ENCODE measurements around the gene OR4C45. TPM values are rescaled to one million over a fixed set of nuclear protein-coding genes. Genes with fewer than 3 reads are reported as not detected.

The OR4C45 gene
- total RNA-seq (2022; extraction: Qiagen RNA extraction; ENCODE audit: low read depth), result not detected in 5 replicates

DNA sequence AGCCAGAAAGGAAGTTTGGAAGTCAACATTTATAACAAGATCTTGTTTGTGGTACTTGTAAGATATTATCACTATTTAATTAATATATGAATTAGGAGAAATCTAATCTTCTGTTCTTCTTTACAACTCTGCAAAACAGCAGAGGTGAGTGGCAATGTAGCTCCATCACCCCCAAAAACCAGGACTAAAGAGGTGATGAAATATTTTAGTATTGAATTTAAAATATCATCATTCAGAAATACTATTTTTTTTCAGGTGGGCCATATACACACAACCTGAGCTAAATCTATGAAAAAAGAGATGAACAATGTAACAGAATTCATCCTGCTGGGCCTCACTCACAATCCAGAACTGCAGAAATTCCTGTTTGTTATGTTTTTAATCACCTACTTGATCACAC lies at the start of gene OR4C45:
Gene OR4C45 (plus strand): TSS at position 301 of the 400 bp plus-strand sequence.

Other genes starting within 250 kb of the OR4C45 start
- not detected in 5 replicates for gene OR4C13, start 80.5 kb upstream of the OR4C45 start, total RNA-seq (2022; extraction: Qiagen RNA extraction; ENCODE audit: low read depth)
- gene OR4C12, start 50.3 kb upstream of the OR4C45 start, total RNA-seq (2022; extraction: Qiagen RNA extraction; ENCODE audit: low read depth), result not detected in 5 replicates

Measured in A549 treated with DMSO at 1 μM for 4 hours (cell line).